Duodenal mucosa (tissue), 2 donors: ENCODE measurements around the gene AMOTL1.
"Not testable (repeated sequence)": the region's sequence is repeated elsewhere in the genome, so short reads cannot be mapped to it uniquely, and the experiment has no call there.

Experiments
- H3K27ac ChIP-seq: one replicate; pipeline ENCODE4 v1.7.0; 2013; ENCODE audit warnings: low read depth, low read length
- H3K27me3 ChIP-seq, 2 donors: one replicate each; pipeline ENCODE4 v1.7.0; 2013; ENCODE audit warnings: low read length in 2 of 2, control low read depth in 1 of 2; ENCODE audit not compliant: insufficient read depth in 2 of 2, control insufficient read depth in 1 of 2
- H3K36me3 ChIP-seq, 2 donors: one replicate each; pipeline ENCODE4 v1.7.0; 2013; ENCODE audit warnings: low read length in 2 of 2, control low read depth in 1 of 2; ENCODE audit not compliant: insufficient read depth in 2 of 2, control insufficient read depth in 1 of 2
- H3K4me1 ChIP-seq, 2 donors: one replicate each; pipeline ENCODE4 v1.7.0; 2013; ENCODE audit warnings: low read length in 2 of 2, control low read depth in 1 of 2; ENCODE audit not compliant: insufficient read depth in 2 of 2, control insufficient read depth in 1 of 2
- H3K4me3 ChIP-seq, 2 donors: one replicate each; pipeline ENCODE4 v1.7.0; 2013; ENCODE audit warnings: low read length in 2 of 2, low read depth in 1 of 2
- H3K9ac ChIP-seq, 2 donors: one replicate each; pipeline ENCODE4 v1.7.0; 2013; ENCODE audit warnings: low read length in 2 of 2, low read depth in 1 of 2
- H3K9me3 ChIP-seq, 2 donors: one replicate each; pipeline ENCODE4 v1.7.0; 2013; ENCODE audit warnings: low read length in 2 of 2, control low read depth in 1 of 2; ENCODE audit not compliant: control insufficient read depth in 1 of 2

AMOTL1 gene

GRCh38 chr11:94791216-94791889 is 23.2 kb downstream of the AMOTL1 start:
- Histone ChIP-seq H3K27ac (no peak overlapping the region), H3K9ac (no peak overlapping the region), H3K36me3 (no peaks in the 10 kb centered on the region), H3K4me1 (peaks cover 9 to 16% of the 10 kb centered on the region in 2 donors), H3K9me3 (no peaks in the 10 kb centered on the region), H3K27me3 (no peaks in the 10 kb centered on the region), H3K4me3 (no peak overlapping the region)

DNA sequence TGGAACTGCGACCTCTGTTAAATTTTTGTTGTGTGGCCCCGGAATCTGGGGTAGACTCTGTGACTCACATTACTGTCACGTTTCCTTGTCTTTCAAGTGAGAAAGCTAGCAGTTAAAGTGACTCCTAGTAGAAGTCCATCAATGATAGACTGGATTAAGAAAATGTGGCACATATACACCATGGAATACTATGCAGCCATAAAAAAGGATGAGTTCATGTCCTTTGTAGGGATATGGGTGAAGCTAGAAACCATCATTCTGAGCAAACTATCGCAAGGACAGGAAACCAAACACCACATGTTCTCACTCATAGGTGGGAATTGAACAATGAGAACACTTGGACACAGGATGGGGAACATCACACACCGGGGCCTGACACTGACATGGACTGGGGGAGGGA is 23.8 kb downstream of the AMOTL1 start:
- H3K4me1 ChIP-seq, result peaks cover 9 to 16% of the 10 kb centered on the region in 2 donors
- not testable (repeated sequence) for H3K9me3 ChIP-seq, H3K27ac ChIP-seq, H3K36me3 ChIP-seq, H3K4me3 ChIP-seq, H3K9ac ChIP-seq, H3K27me3 ChIP-seq

GRCh38 chr11:94792451-94792850 is 24.3 kb downstream of the AMOTL1 start:
- H3K27ac ChIP-seq, result no peak overlapping the region
- no peaks in the 10 kb centered on the region for H3K27me3 ChIP-seq
- no peak overlapping the region for H3K4me3 ChIP-seq
- H3K9me3 ChIP-seq, result no peaks in the 10 kb centered on the region
- H3K36me3 ChIP-seq, result no peaks in the 10 kb centered on the region
- no peak overlapping the region for H3K9ac ChIP-seq
- H3K4me1 ChIP-seq, result peaks cover 9 to 16% of the 10 kb centered on the region in 2 donors

- H3K9ac ChIP-seq, result no peak overlapping the region
- H3K4me3 ChIP-seq, result no peak overlapping the region
- no peaks in the 10 kb centered on the region for H3K36me3 ChIP-seq
- no peak overlapping the region for H3K27ac ChIP-seq
- H3K4me1 ChIP-seq, result peaks cover 6 to 12% of the 10 kb centered on the region in 2 donors
- H3K27me3 ChIP-seq, result no peaks in the 10 kb centered on the region
- no peaks in the 10 kb centered on the region for H3K9me3 ChIP-seq
Observed at GRCh38 chr11:94793002-94793401, 24.8 kb downstream of the AMOTL1 start.

- Histone ChIP-seq H3K27me3 (no peaks in the 10 kb centered on the region), H3K9me3 (no peaks in the 10 kb centered on the region), H3K9ac (no peak overlapping the region), H3K4me1 (peaks cover 0 to 4% of the 10 kb centered on the region in 2 donors), H3K4me3 (no peak overlapping the region), H3K27ac (no peak overlapping the region), H3K36me3 (no peaks in the 10 kb centered on the region)
Observed at GRCh38 chr11:94793822-94794221, 25.7 kb downstream of the AMOTL1 start.

DNA sequence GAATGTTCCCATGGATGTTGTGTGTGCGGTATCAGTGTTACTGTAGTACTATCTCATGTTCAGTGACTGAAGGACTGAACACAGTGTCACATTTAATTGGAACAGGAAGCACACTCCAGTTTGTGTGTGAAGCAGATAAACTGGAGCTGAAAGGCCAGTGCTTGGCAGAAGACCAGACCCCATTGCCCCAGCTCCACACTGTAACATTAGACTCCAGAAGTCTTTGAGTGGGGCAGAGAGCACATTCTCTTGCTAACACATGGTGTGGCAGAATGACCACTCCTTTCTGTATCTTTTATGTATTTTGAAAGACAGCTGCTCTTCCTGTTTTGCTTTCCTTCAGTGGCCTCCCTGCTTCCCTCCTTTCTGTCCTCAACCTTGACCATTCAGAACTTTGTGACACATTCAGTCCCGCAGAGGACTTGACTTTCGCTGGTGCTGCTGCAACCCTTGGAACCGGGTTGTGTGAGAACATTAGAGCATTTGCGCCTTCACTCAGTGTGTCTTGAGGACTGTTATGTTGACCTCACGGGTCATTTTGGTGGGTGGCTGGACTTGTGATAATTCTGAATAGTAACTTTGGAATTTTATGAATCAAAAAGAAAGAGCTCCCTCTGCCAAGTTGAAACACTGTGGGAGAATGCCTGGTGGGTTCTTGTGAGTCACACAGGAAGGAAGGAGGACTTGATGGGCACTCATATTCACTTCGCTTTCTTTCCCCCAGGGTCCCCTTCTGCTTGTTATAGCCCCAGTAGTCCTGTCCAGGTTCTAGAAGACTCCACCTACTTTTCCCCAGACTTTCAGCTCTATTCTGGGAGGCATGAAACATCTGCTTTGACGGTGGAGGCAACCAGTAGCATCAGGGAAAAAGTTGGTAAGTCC is 26.4 kb downstream of the AMOTL1 start:
- Histone ChIP-seq H3K36me3 (peaks cover 0 to 5% of the 10 kb centered on the region in 2 donors), H3K27me3 (no peaks in the 10 kb centered on the region), H3K27ac (no peak overlapping the region), H3K9ac (no peak overlapping the region), H3K9me3 (no peaks in the 10 kb centered on the region), H3K4me1 (peaks cover 0 to 3% of the 10 kb centered on the region in 2 donors), H3K4me3 (no peak overlapping the region)

DNA sequence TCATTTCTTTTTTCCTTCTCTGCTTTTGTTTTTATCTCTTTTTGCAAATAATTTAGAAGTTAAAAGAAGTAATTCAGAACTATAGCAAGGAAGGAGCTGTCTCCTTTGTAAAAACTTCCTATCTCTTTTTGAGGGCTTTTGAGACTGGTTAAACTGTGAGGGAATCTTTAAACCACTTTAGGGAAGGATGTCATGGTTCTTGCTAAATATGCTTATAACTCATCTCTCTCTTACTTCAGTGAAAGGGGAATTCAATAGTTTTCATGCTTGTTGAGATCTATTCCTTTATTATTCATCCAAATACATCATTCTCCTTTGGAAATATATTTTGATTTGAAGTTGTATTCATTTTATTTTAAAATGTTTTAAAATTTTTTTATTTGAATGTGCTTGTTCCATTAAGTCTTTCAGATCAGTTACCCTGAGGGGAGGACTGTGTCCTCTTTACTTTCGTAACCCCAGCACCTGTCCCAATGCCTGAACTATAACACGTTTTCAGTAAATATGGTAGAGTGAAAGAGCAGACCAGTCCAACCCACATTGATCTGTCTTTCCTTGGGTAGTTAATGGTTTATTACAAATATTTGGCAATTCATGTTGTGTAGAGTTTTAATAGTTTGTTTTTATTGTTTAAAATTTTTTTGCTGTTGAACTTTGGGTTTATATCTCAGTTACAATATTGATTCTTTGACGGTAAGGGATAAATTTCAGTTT is 27.5 kb downstream of the AMOTL1 start:
- H3K4me1 ChIP-seq, result peaks cover 0 to 1% of the 10 kb centered on the region in 2 donors

DNA sequence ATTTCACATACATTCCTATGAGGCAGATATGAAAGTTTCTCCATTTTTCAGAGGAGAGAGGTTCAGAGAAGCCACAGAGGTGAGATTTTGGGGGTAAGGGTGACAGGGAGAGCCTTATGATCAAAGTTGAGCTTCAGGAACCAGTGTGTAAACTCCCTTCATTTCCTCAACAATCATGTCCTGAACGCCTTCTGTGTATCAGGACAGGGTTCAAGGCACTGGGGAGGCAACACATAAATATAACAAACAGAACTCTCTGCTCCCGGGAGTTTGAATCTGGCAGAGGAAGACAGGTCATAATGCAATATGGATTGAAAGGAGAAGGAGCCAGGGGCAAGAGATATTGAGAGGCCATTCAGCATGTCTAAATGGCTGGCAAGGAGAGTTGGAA is 28.0 kb downstream of the AMOTL1 start:
- Histone ChIP-seq H3K9ac (no peak overlapping the region), H3K27me3 (no peaks in the 10 kb centered on the region), H3K36me3 (peaks cover 0 to 11% of the 10 kb centered on the region in 2 donors), H3K4me3 (no peak overlapping the region), H3K9me3 (no peaks in the 10 kb centered on the region), H3K4me1 (no peaks in the 10 kb centered on the region), H3K27ac (no peak overlapping the region)

More for the DNA sequence above, 27.5 kb downstream of the AMOTL1 start:
- H3K9me3 ChIP-seq, result no peaks in the 10 kb centered on the region
- H3K27me3 ChIP-seq, result no peaks in the 10 kb centered on the region
- H3K4me3 ChIP-seq, result no peak overlapping the region
- peaks cover 0 to 11% of the 10 kb centered on the region in 2 donors for H3K36me3 ChIP-seq
- H3K9ac ChIP-seq, result no peak overlapping the region
- no peak overlapping the region for H3K27ac ChIP-seq

DNA sequence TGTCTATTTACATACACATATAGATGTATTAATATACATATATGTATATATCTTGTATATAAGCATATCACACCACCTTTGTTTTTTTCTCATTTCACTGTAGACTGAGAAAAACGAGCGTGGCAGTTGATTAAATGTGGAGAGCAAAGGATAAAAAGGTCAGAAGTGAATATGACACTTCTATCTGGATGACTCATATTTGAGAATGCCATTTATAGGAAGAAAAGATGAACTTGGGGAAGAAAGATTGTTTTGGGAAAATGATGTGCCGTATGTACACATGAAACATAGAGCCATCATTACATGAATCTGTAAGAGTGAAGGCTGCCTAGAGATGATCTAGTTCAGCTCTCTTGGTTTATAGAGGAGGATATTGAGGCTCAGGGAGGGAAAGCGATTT is 28.7 kb downstream of the AMOTL1 start:
- no peaks in the 10 kb centered on the region for H3K27me3 ChIP-seq
- peaks cover 0 to 11% of the 10 kb centered on the region in 2 donors for H3K36me3 ChIP-seq
- no peaks in the 10 kb centered on the region for H3K9me3 ChIP-seq
- no peak overlapping the region for H3K9ac ChIP-seq
- no peak overlapping the region for H3K4me3 ChIP-seq
- H3K27ac ChIP-seq, result no peak overlapping the region
- H3K4me1 ChIP-seq, result no peaks in the 10 kb centered on the region

GRCh38 chr11:94799726-94800125 is 31.6 kb downstream of the AMOTL1 start:
- Histone ChIP-seq H3K9me3 (no peaks in the 10 kb centered on the region), H3K9ac (no peak overlapping the region), H3K27ac (no peak overlapping the region), H3K4me1 (no peaks in the 10 kb centered on the region), H3K27me3 (no peaks in the 10 kb centered on the region), H3K4me3 (no peak overlapping the region), H3K36me3 (peaks cover 0 to 14% of the 10 kb centered on the region in 2 donors)
